ENCODE data around the gene PGGHG. TPM values are rescaled to one million over a fixed set of nuclear protein-coding genes. Genes with fewer than 3 reads are reported as not detected.
A peak's percentile ranks its signal among the peaks of the same experiment; 100 is the strongest.
"Not testable (repeated sequence)": the region's sequence is repeated elsewhere in the genome, so short reads cannot be mapped to it uniquely, and the experiment has no call there.

The PGGHG gene
- total RNA-seq, 2 experiments from 2014 or later = 641 to 664 TPM

- no peaks in the 10 kb centered on the region for H3K27me3 Mint-ChIP-seq
- peaks cover 51% of the 10 kb centered on the region for H3K36me3 Mint-ChIP-seq
- ATAC-seq (ENCODE audit: low read depth) = no peak
- H3K27ac Mint-ChIP-seq = peak overlapping the region; percentile 98
- peak; percentile 43 for DNase-seq
- no peaks in the 10 kb centered on the region for H3K9me3 Mint-ChIP-seq
- H3K4me3 Mint-ChIP-seq = peak overlapping the region; percentile 89
- POLR2A ChIA-PET = interaction anchor here (0.9 to 16.3 kb wide), 14 partner anchors 5 to 77 kb away, joined by 3 to 336 read pairs (median 12); partner anchors contain the start of genes BET1L, IFITM1, IFITM2 and IFITM5
- peaks cover 30% of the 10 kb centered on the region for H3K4me1 Mint-ChIP-seq
Measured at GRCh38 chr11:284105-285020, 4.6 kb upstream of the PGGHG start.

- no peaks in the 10 kb centered on the region for H3K27me3 Mint-ChIP-seq
- DNase-seq (no peak), ATAC-seq (ENCODE audit: low read depth) (no peak)
- H3K9me3 Mint-ChIP-seq = no peaks in the 10 kb centered on the region
- peak overlapping the region; percentile 59 for H3K4me3 Mint-ChIP-seq
- POLR2A ChIA-PET = interaction anchor here (1.1 to 16.3 kb wide), 11 partner anchors 5 to 78 kb away, joined by 3 to 336 read pairs (median 71); partner anchors contain the start of genes BET1L, IFITM1, IFITM5 and NLRP6
- peaks cover 31% of the 10 kb centered on the region for H3K4me1 Mint-ChIP-seq
- H3K27ac Mint-ChIP-seq = peak overlapping the region; percentile 98
- peaks cover 56% of the 10 kb centered on the region for H3K36me3 Mint-ChIP-seq
Measured at GRCh38 chr11:285021-285893, 3.7 kb upstream of the PGGHG start.

GRCh38 chr11:285894-286220, 3.1 kb upstream of the PGGHG start:
- peaks cover 34% of the 10 kb centered on the region for H3K4me1 Mint-ChIP-seq
- H3K27me3 Mint-ChIP-seq = no peaks in the 10 kb centered on the region
- DNase-seq (no peak), ATAC-seq (ENCODE audit: low read depth) (no peak)
- peak overlapping the region; percentile 98 for H3K27ac Mint-ChIP-seq
- peak overlapping the region; percentile 90 for H3K4me3 Mint-ChIP-seq
- no peaks in the 10 kb centered on the region for H3K9me3 Mint-ChIP-seq
- POLR2A ChIA-PET = interaction anchor here (1.3 to 16.3 kb wide), 10 partner anchors 4 to 78 kb away, joined by 5 to 336 read pairs (median 57); partner anchors contain the start of genes BET1L, IFITM1, IFITM5 and NLRP6
- H3K36me3 Mint-ChIP-seq = peaks cover 59% of the 10 kb centered on the region

- POLR2A ChIA-PET = interaction anchor here (0.6 to 16.3 kb wide), 23 partner anchors 7 to 219 kb away, joined by 3 to 336 read pairs (median 5); partner anchors contain the start of genes BET1L, IFITM1, IFITM2 and IFITM5
- DNase-seq = peak; percentile 80
- H3K36me3 Mint-ChIP-seq = peaks cover 54% of the 10 kb centered on the region
- peak overlapping the region; percentile 98 for H3K27ac Mint-ChIP-seq
- not testable (repeated sequence) for H3K27me3 Mint-ChIP-seq; ATAC-seq (ENCODE audit: low read depth); H3K9me3 Mint-ChIP-seq
- H3K4me1 Mint-ChIP-seq = peaks cover 38% of the 10 kb centered on the region
- peak overlapping the region; percentile 90 for H3K4me3 Mint-ChIP-seq
Measured at GRCh38 chr11:286977-287820, 1.7 kb upstream of the PGGHG start.

- DNase-seq (peak; percentile 78), ATAC-seq (ENCODE audit: low read depth) (peak; percentile 43)
- no peaks in the 10 kb centered on the region for H3K9me3 Mint-ChIP-seq
- peak overlapping the region; percentile 98 for H3K27ac Mint-ChIP-seq
- peaks cover 36% of the 10 kb centered on the region for H3K4me1 Mint-ChIP-seq
- peak overlapping the region; percentile 90 for H3K4me3 Mint-ChIP-seq
- H3K27me3 Mint-ChIP-seq = no peaks in the 10 kb centered on the region
- POLR2A ChIA-PET = interaction anchor here (0.6 to 16.3 kb wide), 24 partner anchors 7 to 219 kb away, joined by 3 to 336 read pairs (median 4); partner anchors contain the start of genes BET1L, IFITM1, IFITM2 and IFITM5
- peaks cover 51% of the 10 kb centered on the region for H3K36me3 Mint-ChIP-seq
Measured at GRCh38 chr11:287821-288477, 977 bp upstream of the PGGHG start.

- Mint-ChIP-seq H3K4me3 (peak overlapping the region; percentile 93), H3K27me3 (no peaks in the 10 kb centered on the region), H3K9me3 (no peaks in the 10 kb centered on the region), H3K27ac (peak overlapping the region; percentile 95), H3K4me1 (peaks cover 35% of the 10 kb centered on the region), H3K36me3 (peaks cover 48% of the 10 kb centered on the region)
- DNase-seq (peak; percentile 65), ATAC-seq (ENCODE audit: low read depth) (peak; percentile 0)
- POLR2A ChIA-PET = interaction anchor here (0.8 to 16.3 kb wide), 13 partner anchors 10 to 159 kb away, joined by 3 to 336 read pairs (median 43); partner anchors contain the start of genes BET1L, IFITM1, IFITM5 and NLRP6
Measured at GRCh38 chr11:289398-289711, 429 bp downstream of the PGGHG start.

GRCh38 chr11:289712-290620, 1.0 kb downstream of the PGGHG start:
- ATAC-seq (ENCODE audit: low read depth) = peak; percentile 7
- H3K27ac Mint-ChIP-seq = peak overlapping the region; percentile 95
- H3K27me3 Mint-ChIP-seq = no peaks in the 10 kb centered on the region
- H3K4me1 Mint-ChIP-seq = peaks cover 34% of the 10 kb centered on the region
- peaks cover 44% of the 10 kb centered on the region for H3K36me3 Mint-ChIP-seq
- peak overlapping the region; percentile 93 for H3K4me3 Mint-ChIP-seq
- POLR2A ChIA-PET = interaction anchor here (0.7 to 16.3 kb wide), 19 partner anchors 10 to 159 kb away, joined by 3 to 336 read pairs (median 25); partner anchors contain the start of genes BET1L, IFITM1, IFITM2 and IFITM5
- H3K9me3 Mint-ChIP-seq = no peaks in the 10 kb centered on the region
- DNase-seq = peak; percentile 70

GRCh38 chr11:290621-291231, 1.8 kb downstream of the PGGHG start:
- no peaks in the 10 kb centered on the region for H3K27me3 Mint-ChIP-seq
- POLR2A ChIA-PET = interaction anchor here (0.7 to 16.3 kb wide), 14 partner anchors 9 to 83 kb away, joined by 3 to 336 read pairs (median 26); partner anchors contain the start of genes BET1L, IFITM1, IFITM2 and IFITM5
- no peaks in the 10 kb centered on the region for H3K9me3 Mint-ChIP-seq
- ATAC-seq (ENCODE audit: low read depth) (no peak), DNase-seq (no peak)
- peak overlapping the region; percentile 93 for H3K4me3 Mint-ChIP-seq
- H3K27ac Mint-ChIP-seq = peak overlapping the region; percentile 95
- H3K4me1 Mint-ChIP-seq = peaks cover 35% of the 10 kb centered on the region
- H3K36me3 Mint-ChIP-seq = peaks cover 39% of the 10 kb centered on the region

- ATAC-seq (ENCODE audit: low read depth) (no peak), DNase-seq (peak; percentile 34)
- peak overlapping the region; percentile 93 for H3K4me3 Mint-ChIP-seq
- peak overlapping the region; percentile 95 for H3K27ac Mint-ChIP-seq
- POLR2A ChIA-PET = interaction anchor here (0.7 to 16.3 kb wide), 10 partner anchors 10 to 84 kb away, joined by 3 to 336 read pairs (median 26); partner anchors contain the start of genes BET1L, IFITM1, NLRP6 and RIC8A
- peaks cover 33% of the 10 kb centered on the region for H3K4me1 Mint-ChIP-seq
- no peaks in the 10 kb centered on the region for H3K27me3 Mint-ChIP-seq
- H3K36me3 Mint-ChIP-seq = peaks cover 38% of the 10 kb centered on the region
- no peaks in the 10 kb centered on the region for H3K9me3 Mint-ChIP-seq
Measured at GRCh38 chr11:291281-292210, 2.6 kb downstream of the PGGHG start.

Data from activated naive CD8-positive, alpha-beta T cell treated with anti-CD3 and anti-CD28 coated beads, Interleukin-2, amount 10 ng/mL, durations not matched to agents 7 days and 5 days (primary cell).